ELF-1 (cell line): ENCODE measurements around the gene POLG2.

Experiments used
- DNase-seq: peaks from one replicate; pipeline ENCODE4 v3.0.0-alpha.2; 2016; ENCODE audit warnings: low read depth, low spot score

POLG2 gene

GRCh38 chr17:64496786-64497564 is at the start of gene POLG2:
TSS of gene POLG2 (minus strand) at chr17:64497054. CDS start at chr17:64496968, 86 bp downstream.
- DNase-seq: peak; percentile 96

GRCh38 chr17:64544742-64545141 is 47.9 kb upstream of the POLG2 start:
- DNase-seq: no peak

- DNase-seq: no peak
These were observed 43.4 kb upstream of the POLG2 start for GRCh38 chr17:64540118-64540776.

GRCh38 chr17:64538508-64539130 is 41.8 kb upstream of the POLG2 start:
- no peak for DNase-seq

- no peak for DNase-seq
These were observed 40.6 kb upstream of the POLG2 start for GRCh38 chr17:64537488-64537887.

- DNase-seq: no peak
These were observed 40.1 kb upstream of the POLG2 start for GRCh38 chr17:64536913-64537312.

- no peak for DNase-seq
These were observed 38.5 kb upstream of the POLG2 start for GRCh38 chr17:64535357-64535756.

- no peak for DNase-seq
These were observed 37.3 kb upstream of the POLG2 start for GRCh38 chr17:64534187-64534586.

- no peak for DNase-seq
These were observed 36.9 kb upstream of the POLG2 start for GRCh38 chr17:64533784-64534183.

- no peak for DNase-seq
These were observed 35.6 kb upstream of the POLG2 start for GRCh38 chr17:64532409-64532808.

GRCh38 chr17:64531955-64532371 is 35.1 kb upstream of the POLG2 start:
- no peak for DNase-seq

- no peak for DNase-seq
These were observed 32.4 kb upstream of the POLG2 start for GRCh38 chr17:64529221-64529620.

- DNase-seq: no peak
These were observed 31.1 kb upstream of the POLG2 start for GRCh38 chr17:64527914-64528313.

- DNase-seq: no peak
These were observed 23.5 kb upstream of the POLG2 start for GRCh38 chr17:64520359-64520758.

GRCh38 chr17:64519601-64520000 is 22.7 kb upstream of the POLG2 start:
- DNase-seq: no peak

GRCh38 chr17:64515829-64516228 is 19.0 kb upstream of the POLG2 start:
- no peak for DNase-seq

GRCh38 chr17:64515419-64515818 is 18.6 kb upstream of the POLG2 start:
- no peak for DNase-seq

- DNase-seq: no peak
These were observed 12.3 kb upstream of the POLG2 start for GRCh38 chr17:64509179-64509578.

- DNase-seq: no peak
These were observed 11.8 kb upstream of the POLG2 start for GRCh38 chr17:64508683-64509082.

- DNase-seq: no peak
These were observed 10.5 kb upstream of the POLG2 start for GRCh38 chr17:64507413-64507782.

- DNase-seq: peak; percentile 98
These were observed 9.9 kb upstream of the POLG2 start, which contains the start of gene CEP95 for GRCh38 chr17:64506576-64507412. TSS of gene CEP95 (plus strand) at chr17:64506977. CDS start at chr17:64507098, 121 bp downstream.

- DNase-seq: no peak
These were observed 9.3 kb upstream of the POLG2 start, which contains the start of gene DDX5 for GRCh38 chr17:64506201-64506575. TSS of gene DDX5 (minus strand) at chr17:64506289. CDS start at chr17:64506119, 170 bp downstream.
